Activated T-helper 2 cell treated with anti-CD3 and anti-CD28 coated beads, Interferon-gamma antibody, Interleukin-2, Interleukin-4, amounts not matched to agents 10 μg/mL and 5 μg/mL and 100 μg/mL, durations not matched to agents 14 hours and 24 hours and 36 hours (primary cell): ENCODE data around the gene ATF6B. TPM values are rescaled to one million over a fixed set of nuclear protein-coding genes. Genes with fewer than 3 reads are reported as not detected.

ENCODE experiments used
- DNase-seq: peaks from one replicate; pipeline ENCODE4 v3.0.0; 2021; ENCODE audit warnings: low spot score
- H3K27ac Mint-ChIP-seq: one replicate; pipeline ENCODE4 v1.8.0; 2021; ENCODE audit warnings: mixed read lengths
- H3K27me3 Mint-ChIP-seq: one replicate; pipeline ENCODE4 v1.8.0; 2021; ENCODE audit warnings: low read depth, mixed read lengths
- H3K36me3 Mint-ChIP-seq: one replicate; pipeline ENCODE4 v1.8.0; 2021; ENCODE audit warnings: low read depth, mixed read lengths
- H3K4me1 Mint-ChIP-seq: one replicate; pipeline ENCODE4 v1.8.0; 2021; ENCODE audit warnings: low read depth, mixed read lengths
- H3K4me3 Mint-ChIP-seq: one replicate; pipeline ENCODE4 v1.8.0; 2021; ENCODE audit warnings: low read depth, mild to moderate bottlenecking, moderate library complexity, mixed read lengths
- H3K9me3 Mint-ChIP-seq: one replicate; pipeline ENCODE4 v1.8.0; 2021; ENCODE audit warnings: mixed read lengths
- intact Hi-C: fragments of 100-400 bp; cut with micrococcal nuclease; formaldehyde crosslinking; loops from one replicate; pipeline ENCODE4 v1.15.1; 2023
- total RNA-seq: library from RNA; stranded (reverse); gene quantifications from 2 replicates; pipeline ENCODE4 v1.2.3, GENCODE V29; 2022

ATF6B gene
- total RNA-seq, 1 donor from 2014 or later: 91.2 TPM

- H3K4me3 Mint-ChIP-seq: no peak overlapping the region
- no peaks in the 10 kb centered on the region for H3K9me3 Mint-ChIP-seq
- no peak overlapping the region for H3K27ac Mint-ChIP-seq
- peaks cover 62% of the 10 kb centered on the region for H3K27me3 Mint-ChIP-seq
- intact Hi-C loops: loop anchor here (2.0 kb wide), 1 partner anchor 67 kb away; the partner anchor contains the start of gene PPT2
- no peaks in the 10 kb centered on the region for H3K36me3 Mint-ChIP-seq
- DNase-seq: peak; percentile 51
- peaks cover 10% of the 10 kb centered on the region for H3K4me1 Mint-ChIP-seq
Observed at GRCh38 chr6:32087574-32088486, 40.2 kb downstream of the ATF6B start.

- Mint-ChIP-seq H3K4me3 (no peak overlapping the region), H3K9me3 (no peaks in the 10 kb centered on the region), H3K4me1 (peaks cover 10% of the 10 kb centered on the region), H3K27ac (no peak overlapping the region), H3K27me3 (peaks cover 62% of the 10 kb centered on the region), H3K36me3 (no peaks in the 10 kb centered on the region)
- intact Hi-C loops: loop anchor here (2.0 kb wide), 1 partner anchor 68 kb away; the partner anchor contains the start of gene PPT2
- DNase-seq: no peak
Observed at GRCh38 chr6:32086661-32087573, 41.1 kb downstream of the ATF6B start.

- Mint-ChIP-seq H3K27ac (no peak overlapping the region), H3K27me3 (peaks cover 61% of the 10 kb centered on the region), H3K36me3 (no peaks in the 10 kb centered on the region), H3K9me3 (no peaks in the 10 kb centered on the region), H3K4me3 (no peak overlapping the region), H3K4me1 (peaks cover 10% of the 10 kb centered on the region)
- no peak for DNase-seq
- intact Hi-C loops: loop anchor here (2.0 kb wide), 1 partner anchor 69 kb away; the partner anchor contains the start of gene PPT2
Observed at GRCh38 chr6:32085759-32086459, 42.1 kb downstream of the ATF6B start.

- Mint-ChIP-seq H3K4me1 (peaks cover 10% of the 10 kb centered on the region), H3K27me3 (peaks cover 61% of the 10 kb centered on the region), H3K36me3 (no peaks in the 10 kb centered on the region), H3K4me3 (no peak overlapping the region), H3K27ac (no peak overlapping the region), H3K9me3 (no peaks in the 10 kb centered on the region)
- intact Hi-C loops: no loop called here
- DNase-seq: no peak
Observed at GRCh38 chr6:32084780-32085179, 43.3 kb downstream of the ATF6B start.

GRCh38 chr6:32083812-32084768, 44.0 kb downstream of the ATF6B start:
- intact Hi-C loops: no loop called here

GRCh38 chr6:32082935-32083334, 45.1 kb downstream of the ATF6B start:
- no peaks in the 10 kb centered on the region for H3K9me3 Mint-ChIP-seq
- no peaks in the 10 kb centered on the region for H3K36me3 Mint-ChIP-seq
- no peak overlapping the region for H3K4me3 Mint-ChIP-seq
- H3K27ac Mint-ChIP-seq: no peak overlapping the region
- intact Hi-C loops: no loop called here
- H3K27me3 Mint-ChIP-seq: peaks cover 47% of the 10 kb centered on the region
- peaks cover 10% of the 10 kb centered on the region for H3K4me1 Mint-ChIP-seq
- no peak for DNase-seq

More at GRCh38 chr6:32083812-32084768, 44.0 kb downstream of the ATF6B start:
- H3K4me1 Mint-ChIP-seq: peaks cover 10% of the 10 kb centered on the region
- H3K27me3 Mint-ChIP-seq: peaks cover 54% of the 10 kb centered on the region
- no peaks in the 10 kb centered on the region for H3K36me3 Mint-ChIP-seq
- no peaks in the 10 kb centered on the region for H3K9me3 Mint-ChIP-seq
- H3K27ac Mint-ChIP-seq: no peak overlapping the region
- H3K4me3 Mint-ChIP-seq: no peak overlapping the region
- no peak for DNase-seq

GRCh38 chr6:32082478-32082877, 45.6 kb downstream of the ATF6B start:
- Mint-ChIP-seq H3K27me3 (peaks cover 49% of the 10 kb centered on the region), H3K4me1 (peaks cover 10% of the 10 kb centered on the region), H3K9me3 (no peaks in the 10 kb centered on the region), H3K27ac (no peak overlapping the region), H3K4me3 (no peak overlapping the region), H3K36me3 (no peaks in the 10 kb centered on the region)
- no peak for DNase-seq
- intact Hi-C loops: no loop called here

- H3K4me1 Mint-ChIP-seq: peaks cover 4% of the 10 kb centered on the region
- H3K27ac Mint-ChIP-seq: no peak overlapping the region
- intact Hi-C loops: no loop called here
- no peaks in the 10 kb centered on the region for H3K36me3 Mint-ChIP-seq
- H3K27me3 Mint-ChIP-seq: peaks cover 45% of the 10 kb centered on the region
- H3K4me3 Mint-ChIP-seq: no peak overlapping the region
- H3K9me3 Mint-ChIP-seq: no peaks in the 10 kb centered on the region
- no peak for DNase-seq
Observed at GRCh38 chr6:32081168-32081990, 46.7 kb downstream of the ATF6B start.

- Mint-ChIP-seq H3K4me1 (no peaks in the 10 kb centered on the region), H3K27ac (no peak overlapping the region), H3K36me3 (no peaks in the 10 kb centered on the region), H3K4me3 (no peak overlapping the region), H3K9me3 (no peaks in the 10 kb centered on the region), H3K27me3 (peaks cover 39% of the 10 kb centered on the region)
- no peak for DNase-seq
- intact Hi-C loops: no loop called here
Observed at GRCh38 chr6:32079566-32080290, 48.3 kb downstream of the ATF6B start.

GRCh38 chr6:32076321-32076809, 51.7 kb downstream of the ATF6B start:
- DNase-seq: no peak
- Mint-ChIP-seq H3K27me3 (peaks cover 18% of the 10 kb centered on the region), H3K9me3 (no peaks in the 10 kb centered on the region), H3K4me3 (no peak overlapping the region), H3K4me1 (no peaks in the 10 kb centered on the region), H3K27ac (no peak overlapping the region), H3K36me3 (no peaks in the 10 kb centered on the region)
- intact Hi-C loops: no loop called here
